ENCODE data around the gene SAMD4A.

- no peak for TF ChIP-seq CTCF (IDR thresholded peaks at IDR 0.05)
- no peak for TF ChIP-seq EP300 (IDR thresholded peaks at IDR 0.05)
- TF ChIP-seq POLR2A (IDR thresholded peaks at IDR 0.05), result no peak
Observed at GRCh38 chr14:54785136-54785777, 218.3 kb downstream of the SAMD4A start.

Data from stomach (tissue), 4 donors.